GM21786 (cell line): ENCODE data around the gene MAPKAPK3.

Source experiments
- ATAC-seq: cut with Tn5 transposase; IDR thresholded peaks from one replicate; pipeline ENCODE4 v1.9.1; 2021; ENCODE audit not compliant: unreplicated experiment

MAPKAPK3 gene

DNA sequence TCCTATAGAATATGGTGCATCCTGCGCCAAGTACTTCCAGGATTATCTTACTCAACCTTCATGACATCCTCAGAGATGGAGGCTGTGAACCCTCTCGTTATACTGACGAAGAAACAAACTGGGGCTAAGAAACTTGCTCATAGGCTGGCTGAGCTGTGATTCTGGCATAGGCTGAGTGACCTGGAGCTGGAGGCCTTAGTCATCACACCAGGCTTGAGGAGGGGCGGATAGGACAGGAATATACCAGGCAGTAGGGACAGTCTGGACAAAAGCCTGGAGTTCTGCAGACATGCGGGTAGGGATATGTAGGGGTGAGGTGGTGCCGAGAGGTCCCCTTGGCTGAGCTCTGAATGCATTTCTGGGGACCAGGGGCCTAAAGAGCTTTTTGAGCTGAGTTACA lies 29.6 kb upstream of the MAPKAPK3 start:
- ATAC-seq, result no peak

DNA sequence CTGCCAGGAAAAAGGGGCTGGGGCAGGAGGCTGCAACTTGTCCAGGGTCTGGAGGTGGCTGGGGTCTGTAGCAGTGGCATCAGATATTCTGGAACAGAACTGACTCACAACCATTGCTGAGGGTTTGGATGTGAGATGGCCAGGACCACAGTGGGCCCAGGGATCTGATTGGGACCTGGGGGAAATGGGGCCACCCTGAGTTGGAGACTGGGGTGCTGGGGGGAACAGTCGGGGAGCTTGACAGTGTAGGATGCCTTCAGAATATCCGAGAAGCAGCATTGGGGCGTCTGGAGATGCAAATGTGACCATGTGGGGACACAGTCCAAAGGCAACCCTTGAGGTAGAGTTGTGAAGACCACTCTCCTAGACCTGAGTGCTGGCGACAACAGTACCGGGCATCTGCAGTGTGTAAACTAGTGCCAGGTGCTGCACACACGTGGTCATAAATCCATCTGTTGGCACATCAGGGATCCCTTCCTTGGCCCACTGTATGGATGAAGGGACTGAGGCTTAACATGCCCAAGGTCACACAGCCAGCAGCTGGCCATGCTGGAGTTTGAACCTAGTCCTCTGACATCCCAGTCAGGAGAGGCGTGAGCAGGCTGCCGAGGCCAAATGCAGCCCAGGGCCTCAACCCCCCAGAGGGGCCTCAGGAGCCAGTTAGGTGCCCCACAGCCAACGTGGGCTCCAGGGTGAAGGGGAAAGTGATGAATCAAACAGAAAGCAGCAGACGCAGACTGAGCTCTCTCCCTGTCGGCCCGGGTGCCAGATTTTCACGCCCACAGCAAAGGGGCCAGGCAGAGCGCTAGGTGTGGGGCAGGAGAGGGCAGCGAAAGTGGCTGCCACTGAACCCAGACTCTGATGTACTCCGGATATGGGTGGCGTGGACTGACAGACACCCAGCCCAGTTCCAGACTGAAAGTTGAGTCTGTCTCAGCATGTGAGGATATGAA lies 28.9 kb upstream of the MAPKAPK3 start:
- no peak for ATAC-seq

DNA sequence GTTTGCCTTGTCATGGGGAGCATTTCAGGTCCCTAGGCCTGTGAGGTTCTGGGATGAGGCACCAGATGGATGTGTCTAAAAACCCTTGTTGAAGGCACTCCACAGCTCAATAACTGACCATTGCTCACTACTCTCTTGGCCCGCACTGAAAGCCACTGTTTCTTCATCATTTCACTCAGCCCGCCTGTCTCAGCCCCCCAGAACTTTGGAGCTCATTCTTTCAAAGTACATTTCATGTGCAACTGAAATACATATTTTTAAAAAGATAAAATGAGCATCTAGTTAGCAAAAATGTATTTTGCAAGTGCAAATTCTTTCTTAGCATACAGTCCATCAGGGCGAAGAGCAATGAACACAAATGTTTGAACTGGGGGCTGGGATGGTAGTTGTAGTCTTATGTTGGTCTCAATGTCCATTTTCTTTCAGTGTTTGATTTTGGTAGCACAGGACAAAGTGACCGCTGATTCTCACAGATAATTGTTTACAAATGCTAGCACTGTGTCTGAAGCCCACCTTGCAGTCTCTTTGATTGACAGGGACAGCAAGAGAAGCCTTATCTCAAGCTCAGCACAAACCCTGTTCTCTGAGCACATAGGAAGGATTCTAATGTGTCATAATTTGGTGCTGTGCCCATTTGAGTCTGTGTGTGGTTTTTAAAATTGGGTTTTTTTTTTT lies 28.1 kb upstream of the MAPKAPK3 start:
- ATAC-seq, result no peak

DNA sequence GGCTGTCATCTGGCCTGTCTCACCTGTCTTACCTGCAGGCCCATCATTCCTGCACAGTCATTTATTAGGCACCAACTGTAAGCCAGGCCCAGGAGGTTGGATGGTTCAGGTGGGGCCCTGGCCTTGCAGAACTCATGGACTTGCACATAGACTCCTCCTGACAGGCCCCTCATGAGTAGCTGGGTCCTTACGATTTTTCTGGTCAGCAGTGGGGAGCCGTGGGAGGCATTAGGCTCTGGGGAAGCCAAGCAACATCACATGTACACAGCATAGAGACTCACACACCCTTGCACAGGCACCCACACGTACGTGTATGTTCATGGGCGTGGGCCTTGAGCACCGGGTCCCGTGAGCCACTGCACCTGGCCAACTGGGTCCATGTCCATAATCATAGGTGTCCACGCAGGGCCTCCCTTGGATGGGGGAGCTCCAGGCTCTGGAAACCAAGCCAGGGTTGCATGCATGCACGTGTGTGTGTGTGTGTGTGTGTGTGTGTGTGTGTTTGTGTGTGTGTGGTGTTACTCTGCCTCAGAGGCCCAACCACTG lies 25.7 kb upstream of the MAPKAPK3 start:
- no peak for ATAC-seq

DNA sequence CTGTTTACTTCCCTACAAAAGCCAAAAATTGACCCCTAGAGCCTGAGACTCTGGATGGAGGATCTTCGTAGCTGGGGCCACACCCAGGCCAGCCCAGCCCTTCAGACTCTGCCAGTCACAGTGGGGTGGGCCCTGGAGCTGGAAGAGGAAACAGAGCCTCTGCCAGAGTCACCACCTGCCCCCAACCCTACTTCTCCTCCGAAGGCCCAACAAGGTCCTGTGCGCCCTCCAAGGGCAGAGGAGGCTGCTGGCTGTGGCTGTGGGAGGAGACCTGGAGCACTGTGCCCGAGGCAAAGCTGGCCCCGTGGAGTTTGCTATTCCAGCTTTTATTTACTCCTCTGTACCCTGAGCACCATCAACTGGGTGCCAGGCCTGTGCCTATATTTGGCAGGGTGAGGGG lies 24.4 kb upstream of the MAPKAPK3 start:
- ATAC-seq, result no peak

DNA sequence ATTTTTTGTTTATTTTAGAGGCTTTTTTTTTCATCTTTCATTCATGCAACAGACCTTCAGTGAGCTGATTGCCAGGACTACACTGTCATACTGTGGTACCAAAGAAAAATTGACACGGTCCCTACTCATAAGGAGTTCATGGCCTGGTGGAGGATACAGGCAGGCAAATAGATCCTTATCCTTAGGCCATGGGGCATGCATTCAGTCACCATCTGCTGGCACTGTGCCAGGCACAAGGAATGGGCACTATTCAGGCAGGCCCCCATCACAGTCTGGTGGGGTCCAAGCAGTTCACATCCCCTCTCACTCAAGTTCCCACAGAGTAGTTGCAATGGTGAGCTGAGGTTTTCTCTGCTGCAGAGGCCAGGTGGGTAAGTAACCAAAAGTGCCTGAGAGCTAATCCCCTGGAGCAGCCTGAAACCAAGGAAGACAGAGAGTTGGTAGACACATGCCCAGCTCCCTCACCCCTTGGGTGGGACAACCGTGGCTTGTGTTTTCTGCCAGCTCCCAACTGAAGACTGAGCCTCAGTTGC lies 22.6 kb upstream of the MAPKAPK3 start:
- no peak for ATAC-seq

DNA sequence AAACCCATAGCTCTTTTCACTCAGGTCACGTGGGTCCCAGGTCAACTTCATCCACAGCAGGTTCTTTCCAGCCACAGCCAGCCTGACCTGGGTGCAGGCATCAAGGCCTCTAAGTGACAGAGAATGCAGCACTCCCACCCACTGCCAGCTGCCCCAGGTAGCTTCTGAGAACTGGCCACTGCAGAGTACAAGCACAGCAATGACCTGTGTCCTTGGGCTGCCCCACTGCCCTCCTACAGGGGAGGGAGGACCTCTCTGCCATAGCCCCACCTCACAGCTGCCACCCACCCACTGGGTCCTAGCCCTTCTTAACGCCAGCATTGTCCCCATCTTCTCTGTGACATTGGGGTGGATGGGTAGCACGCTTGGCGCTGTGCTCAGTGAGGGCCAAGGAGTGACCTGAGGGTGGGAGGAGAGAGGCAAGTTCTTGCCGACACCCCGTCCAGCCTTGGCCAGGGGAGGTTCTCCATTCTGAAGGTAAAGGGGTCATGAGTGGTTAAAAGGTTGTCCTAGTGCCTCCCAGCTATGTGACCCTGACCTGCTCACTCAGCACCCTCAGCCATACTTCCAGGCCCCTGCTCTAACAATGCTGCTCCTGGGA lies 17.7 kb upstream of the MAPKAPK3 start:
- ATAC-seq, result no peak

DNA sequence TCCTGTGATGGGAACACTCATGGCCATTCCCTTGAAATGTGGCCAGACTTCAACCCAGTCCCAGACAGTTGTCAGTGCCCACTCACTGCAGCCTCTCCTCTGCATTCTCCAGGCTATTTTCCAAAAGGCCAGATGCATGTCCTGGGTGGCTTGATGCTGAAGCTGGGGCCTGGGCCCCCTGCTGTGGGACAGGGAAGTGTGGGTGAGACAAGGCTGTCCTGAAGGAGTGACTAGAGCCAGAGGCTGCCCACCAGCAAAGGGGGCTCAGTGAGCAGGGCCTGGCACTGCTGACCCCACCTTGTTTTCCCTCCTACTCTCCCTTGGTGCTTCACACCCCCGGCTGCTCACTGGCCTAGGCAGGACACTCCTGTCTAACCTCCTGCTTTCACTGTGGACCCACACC lies 17.2 kb upstream of the MAPKAPK3 start:
- ATAC-seq, result no peak

DNA sequence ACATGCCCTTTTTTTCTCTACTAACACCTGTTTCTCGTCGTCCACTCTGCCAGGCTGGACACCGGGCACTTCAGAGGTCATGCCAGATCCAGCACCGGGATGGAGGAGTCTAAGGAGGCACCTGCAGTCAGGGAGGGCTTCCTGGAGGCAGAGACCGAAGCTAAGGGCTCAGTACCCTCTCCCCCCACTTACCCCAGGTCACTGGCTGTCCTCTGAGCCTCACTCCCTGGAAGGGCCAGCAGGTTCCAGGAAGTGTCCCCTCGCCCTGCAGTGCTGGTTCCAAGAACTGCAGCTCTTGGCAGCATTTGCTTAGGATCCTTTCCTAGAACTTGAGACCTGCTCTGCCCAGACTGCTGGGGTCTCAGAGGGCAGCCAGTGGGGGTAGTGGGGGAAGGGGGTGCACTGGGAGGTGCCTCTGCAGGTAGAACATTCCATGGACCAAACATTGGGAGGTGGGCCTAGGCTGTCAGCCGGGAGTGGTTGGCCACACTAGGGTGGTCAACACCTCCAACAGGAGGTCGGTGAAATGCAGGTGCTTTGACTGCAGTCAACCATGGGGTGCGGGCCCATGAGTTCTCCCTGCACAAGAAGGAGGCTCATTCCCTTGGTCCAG lies 16.7 kb upstream of the MAPKAPK3 start:
- ATAC-seq, result no peak

DNA sequence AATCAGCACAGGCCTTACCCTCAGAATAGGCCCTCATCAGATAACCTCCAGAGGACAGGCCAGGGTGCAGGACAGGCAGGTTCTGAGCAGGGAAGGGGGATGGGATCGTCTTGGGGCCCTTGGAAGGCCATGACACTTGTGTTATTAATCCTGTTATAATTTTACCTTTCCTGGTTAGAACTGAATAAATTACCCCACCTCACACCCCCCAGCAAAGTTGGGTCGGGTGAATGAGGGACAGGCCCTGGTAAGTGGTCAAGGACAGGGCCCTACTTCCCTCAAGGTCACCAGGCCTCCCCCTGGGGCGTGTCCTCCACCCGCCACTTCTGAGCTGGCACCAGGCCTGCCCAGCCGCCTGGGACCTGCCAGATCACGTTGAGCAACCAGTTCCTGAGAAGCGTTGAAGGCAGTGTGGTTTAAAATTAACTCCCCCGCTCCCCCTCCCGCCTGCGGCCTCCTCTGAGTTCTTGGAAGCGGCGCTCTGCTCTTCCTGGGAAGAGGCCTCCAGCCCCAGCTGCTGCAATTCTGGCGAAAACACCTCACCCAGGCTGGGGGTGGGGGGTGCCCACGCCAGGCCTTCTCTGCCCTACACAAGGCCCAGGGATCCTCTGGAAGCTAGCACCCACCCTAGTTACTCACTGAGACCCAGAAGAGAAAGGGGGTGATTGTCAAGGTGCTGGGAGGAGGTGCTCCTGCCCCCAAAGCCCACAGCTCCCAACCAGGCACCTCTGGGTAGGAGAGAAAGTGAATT lies 15.9 kb upstream of the MAPKAPK3 start:
- peak; percentile 84 for ATAC-seq

DNA sequence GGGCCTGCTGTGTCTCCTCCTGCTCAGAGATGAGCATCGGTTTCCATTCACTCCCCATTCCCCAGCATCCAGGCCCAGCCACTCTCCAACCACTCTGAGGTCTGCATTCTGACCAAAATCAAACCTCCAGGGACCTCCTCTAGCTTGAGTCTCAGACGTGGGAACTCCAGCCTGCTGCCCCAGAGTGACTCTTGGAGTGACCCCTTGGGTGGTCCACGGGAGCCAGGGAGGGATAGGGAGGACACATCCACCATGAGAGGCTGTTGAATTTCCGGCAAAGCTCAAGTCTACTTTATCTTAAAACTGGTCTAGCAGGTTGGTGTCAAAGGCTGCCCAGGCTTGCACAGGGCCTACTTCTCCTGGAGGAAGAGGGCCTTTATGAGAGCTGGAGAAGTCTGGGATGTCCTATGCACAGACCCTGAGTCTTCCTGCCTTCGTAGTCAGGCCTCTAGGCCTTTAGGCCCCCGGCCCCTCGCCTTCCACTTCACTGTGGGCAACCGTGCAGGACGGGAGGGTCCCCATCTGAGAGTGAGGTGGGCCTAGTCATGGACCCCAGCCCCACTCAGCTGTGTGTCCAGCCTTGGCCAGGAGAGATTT lies 14.3 kb upstream of the MAPKAPK3 start:
- ATAC-seq, result no peak

DNA sequence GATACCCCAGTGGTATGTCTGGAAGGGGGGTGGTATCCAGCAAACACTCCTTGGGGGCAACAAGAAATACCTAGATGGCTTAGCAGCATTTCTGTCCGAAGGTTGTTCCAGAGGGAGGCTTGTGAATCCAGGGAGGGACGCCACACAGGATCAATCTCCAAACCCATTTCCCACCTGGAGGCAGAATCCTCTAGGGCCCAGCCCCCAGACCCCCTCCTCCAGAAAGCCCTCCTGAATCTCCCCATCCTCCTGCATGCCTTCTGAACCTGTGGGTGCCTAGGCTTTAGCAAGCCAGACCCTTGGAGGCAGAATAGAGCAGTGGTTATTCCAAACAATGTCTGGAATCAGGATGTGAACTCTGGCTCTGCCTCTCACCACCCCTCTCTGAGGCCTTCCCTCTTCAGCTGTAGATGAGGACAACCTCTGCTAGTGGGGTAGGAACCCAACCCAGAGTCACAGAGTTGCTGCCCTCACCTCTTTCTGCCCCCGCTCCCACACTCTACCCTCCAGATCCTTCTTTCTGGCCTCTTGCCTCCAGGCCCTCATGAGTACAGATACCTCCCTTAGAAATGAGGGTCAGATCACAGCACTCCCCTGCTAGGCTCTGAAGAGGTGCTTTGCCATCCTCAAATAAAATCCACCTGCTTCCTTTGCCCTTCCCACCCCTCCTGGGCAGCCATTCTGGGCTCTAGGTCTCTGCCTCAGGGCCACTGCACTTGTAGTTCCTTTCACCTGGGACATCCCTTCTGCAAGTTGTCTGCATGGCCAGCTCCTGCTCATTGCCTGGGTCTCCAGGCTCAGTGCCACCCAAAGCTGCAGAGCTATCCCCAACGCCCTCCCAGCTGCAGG lies 13.5 kb upstream of the MAPKAPK3 start:
- ATAC-seq, result no peak

DNA sequence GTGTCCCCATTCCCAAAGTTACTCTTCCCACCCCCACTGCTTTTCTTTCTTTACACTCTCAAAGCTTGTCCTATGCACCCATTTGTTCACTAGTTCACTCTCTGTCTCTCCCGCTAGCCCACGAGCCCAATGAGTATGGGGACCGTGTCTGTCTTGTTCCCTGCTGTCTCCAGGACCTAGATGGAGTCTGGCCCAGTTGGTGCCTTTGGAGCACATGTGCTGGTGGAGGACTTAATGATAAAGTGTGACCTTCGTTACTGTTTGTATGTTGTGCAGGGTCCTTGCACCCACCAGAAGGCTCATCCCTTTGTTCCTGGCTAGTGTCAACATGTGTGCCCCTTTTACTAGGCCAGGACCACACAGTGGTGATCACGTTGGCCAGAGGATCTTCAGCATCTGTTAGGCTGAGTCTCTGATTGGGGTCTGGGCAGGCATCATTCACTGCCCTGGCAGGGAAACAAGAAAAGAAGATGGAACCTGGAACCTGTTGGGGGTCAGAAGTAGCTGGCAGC lies 12.8 kb upstream of the MAPKAPK3 start:
- no peak for ATAC-seq

DNA sequence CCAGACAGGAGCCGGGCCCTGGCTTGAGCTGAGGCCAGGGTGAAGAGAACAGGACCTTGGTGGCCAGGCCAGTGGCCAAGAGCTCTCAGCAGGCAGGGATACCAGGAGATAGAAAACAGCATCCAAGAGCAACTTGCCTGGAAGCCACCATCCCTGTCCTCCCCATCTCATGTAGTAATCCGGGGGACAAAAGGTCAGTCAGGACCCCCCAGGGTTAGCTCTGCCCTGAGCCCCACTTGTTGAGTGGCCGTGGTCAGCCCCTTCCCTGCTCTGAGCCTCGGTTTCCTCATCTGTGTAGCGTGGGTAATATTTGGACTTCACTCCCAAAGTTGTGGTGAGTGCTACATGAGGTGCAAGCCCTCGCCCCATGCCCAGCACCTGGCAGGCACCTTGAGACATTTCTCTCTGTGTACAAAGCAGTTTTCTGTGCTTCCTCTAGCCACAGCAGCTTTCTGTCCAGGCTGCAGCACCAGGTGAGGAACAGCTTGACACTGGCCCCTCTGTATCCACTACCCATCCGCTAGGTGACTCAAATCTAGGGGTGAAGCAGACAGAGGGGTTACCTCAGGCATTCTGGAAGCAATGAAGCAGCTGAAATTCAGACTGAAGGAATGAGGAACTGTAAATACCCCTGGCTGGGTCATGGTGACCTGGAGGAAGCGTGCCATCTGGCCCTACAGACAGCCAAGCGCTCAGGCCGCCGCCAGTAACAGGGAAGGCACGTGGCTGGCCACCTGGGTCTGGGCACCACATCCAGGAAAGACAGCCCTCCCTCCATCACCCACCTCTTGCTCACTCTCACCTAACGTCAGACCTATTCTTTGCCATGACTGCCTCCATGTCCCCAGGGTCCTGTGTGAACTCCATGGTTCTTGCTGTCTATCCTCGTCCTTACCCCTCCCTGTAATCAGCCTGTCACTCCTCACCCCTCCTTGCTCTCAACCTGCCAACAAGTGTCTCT lies 12.0 kb upstream of the MAPKAPK3 start:
- no peak for ATAC-seq

DNA sequence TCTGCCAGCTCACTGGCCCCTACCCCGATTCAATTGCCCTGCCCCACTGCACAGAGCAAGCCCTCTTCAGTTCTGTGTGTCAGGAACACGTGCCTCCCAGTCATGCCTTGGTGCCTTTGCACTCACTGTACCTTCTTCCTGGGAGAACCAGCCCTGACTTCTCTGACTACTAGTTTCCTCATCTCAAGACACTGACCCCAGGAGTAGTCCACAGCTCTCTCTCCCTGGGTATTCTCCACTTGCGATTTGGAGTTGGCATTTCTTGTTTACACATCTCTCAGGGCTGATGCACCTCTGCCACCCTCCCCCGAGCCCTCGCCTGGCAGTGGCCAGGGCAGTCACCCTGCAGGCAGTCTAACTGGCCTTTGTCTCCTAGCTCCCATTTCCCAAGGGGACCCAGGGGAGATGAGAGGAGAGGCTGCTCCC lies 11.0 kb upstream of the MAPKAPK3 start:
- ATAC-seq, result no peak

DNA sequence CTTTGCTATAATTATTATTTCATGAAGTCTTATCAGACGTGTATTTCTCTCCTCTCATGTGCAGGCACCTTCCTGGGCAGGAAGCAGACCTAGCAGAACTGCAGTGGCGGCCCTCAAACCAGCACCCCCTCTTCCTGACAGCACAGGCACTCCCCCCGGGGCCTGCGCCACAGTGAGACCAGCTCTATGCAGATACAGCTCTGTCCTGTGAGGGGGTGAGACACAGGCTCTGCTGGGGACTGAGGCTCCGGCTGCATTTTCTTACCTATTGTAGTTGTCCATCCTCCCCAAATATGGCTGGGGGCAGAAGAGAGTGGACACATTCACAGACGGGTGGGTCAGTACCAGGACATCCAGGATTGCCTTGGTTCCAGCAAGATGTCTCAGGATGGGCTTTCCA lies 10.4 kb upstream of the MAPKAPK3 start:
- ATAC-seq, result no peak

DNA sequence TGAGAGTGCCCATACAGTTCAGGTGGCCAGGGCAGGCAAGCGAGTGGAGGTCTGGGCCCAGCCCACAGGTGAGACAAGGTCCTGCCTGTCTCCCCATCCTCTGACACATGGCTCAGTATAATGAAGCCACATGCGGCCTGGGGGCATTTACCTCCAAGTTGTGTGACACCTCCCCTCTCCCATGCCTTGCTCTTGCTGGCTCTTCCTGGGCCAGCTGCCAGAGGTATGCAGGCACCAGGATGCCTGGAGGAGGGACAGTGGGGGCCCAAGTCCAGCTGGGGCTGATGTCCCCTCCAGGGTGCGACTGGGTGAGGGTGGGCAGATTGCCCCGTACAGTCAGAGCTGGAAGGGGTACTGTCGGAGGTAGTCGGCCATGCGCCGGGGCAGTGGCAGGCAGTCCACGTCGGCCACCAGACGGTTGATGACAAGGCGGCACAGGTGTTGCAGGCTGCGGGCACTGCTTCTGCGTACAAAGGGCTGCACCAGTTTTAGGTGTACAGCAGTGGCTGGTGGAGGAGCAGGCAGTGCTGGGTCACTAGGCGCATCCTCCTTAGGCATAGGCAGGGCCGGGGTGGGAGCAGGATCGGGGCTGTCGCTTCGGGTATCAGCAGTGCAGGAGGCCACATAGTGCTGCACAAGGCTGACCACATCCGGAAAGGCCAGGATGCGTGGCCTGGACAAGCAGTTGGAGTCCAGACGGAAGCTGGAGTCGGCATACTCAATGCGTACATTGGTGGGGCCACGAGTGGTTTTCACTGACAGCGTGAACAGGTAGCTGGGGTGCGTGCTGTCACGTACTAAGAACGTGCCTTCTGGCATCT lies 9.5 kb upstream of the MAPKAPK3 start:
- ATAC-seq, result no peak
